Left lung (tissue), 10 donors: Measurements from ENCODE around the gene LAMA5. TPM values are rescaled to one million over a fixed set of nuclear protein-coding genes. Genes with fewer than 3 reads are reported as not detected.
A peak's percentile ranks its signal among the peaks of the same experiment; 100 is the strongest.

Source experiments
- ATAC-seq: fragments of 200-7000 bp; cut with Tn5 transposase; one replicate; pipeline ENCODE4 v1.9.1; 2020; ENCODE audit warnings: moderate library complexity
- DNase-seq, 4 donors: peaks; one replicate each; pipeline ENCODE4 v3.0.0-alpha.2; 2013 to 2020
- H3K27ac ChIP-seq, 2 donors: fragments of 200-600 bp; sonication (generic) in 1 of 2; one replicate each; pipeline versions ENCODE4 v1.5.0 to v1.8.0; 2020 to 2021
- H3K27me3 ChIP-seq, 2 donors: fragments of 200-600 bp; sonication (generic) in 1 of 2; one replicate each; pipeline versions ENCODE4 v1.5.0 to v1.8.0; 2020 to 2021
- H3K36me3 ChIP-seq, 2 donors: fragments of 200-600 bp; sonication (generic) in 1 of 2; one replicate each; pipeline versions ENCODE4 v1.5.0 to v1.8.0; 2020 to 2021
- H3K4me1 ChIP-seq, 2 donors: fragments of 200-600 bp; one replicate each; pipeline ENCODE4 v1.8.0; 2021
- H3K4me3 ChIP-seq, 2 donors: fragments of 200-600 bp; sonication (generic) in 1 of 2; one replicate each; pipeline versions ENCODE4 v1.5.0 to v1.8.0; 2020 to 2021; ENCODE audit warnings: mild to moderate bottlenecking in 1 of 2
- H3K9me3 ChIP-seq, 2 donors: fragments of 200-600 bp; sonication (generic) in 1 of 2; one replicate each; pipeline versions ENCODE4 v1.5.0 to v1.8.0; 2020 to 2021
- CTCF ChIP-seq, 2 donors: fragments of 200-600 bp; sonication (generic) in 1 of 2; IDR thresholded peaks; one replicate each; pipeline versions ENCODE4 v1.5.0 to v1.8.0; 2021; ENCODE audit warnings: antibody characterized with exemption in 2 of 2
- intact Hi-C, 2 donors: fragments of 100-400 bp; cut with DNase I; formaldehyde crosslinking; loops; one replicate each; pipeline versions ENCODE4 v1.11.2 to v1.14.2; 2022
- polyA plus RNA-seq, 6 donors: library from polyadenylated mRNA; unstranded; fragments of 120-200 nt; gene quantifications; one replicate each; pipeline ENCODE4 v1.2.1, GENCODE V29; 2013; ENCODE audit not compliant: insufficient read length in 6 of 6
- total RNA-seq, 2 donors: library from RNA; stranded (reverse); fragmentation: NEBNext Ultra II Directional; extraction: Animal tissue kit (Norgen Biotek cat#: 25700); gene quantifications; one replicate each; pipeline ENCODE4 v1.2.1, GENCODE V29; 2021
- donor health status: DM: no; HTN: yes; CAD: no.
- donor health status: DM: no; HTN: no; CAD: no.

LAMA5 gene
- total and polyA plus RNA-seq, 8 donors: 123 to 267 (median 158) TPM

DNA sequence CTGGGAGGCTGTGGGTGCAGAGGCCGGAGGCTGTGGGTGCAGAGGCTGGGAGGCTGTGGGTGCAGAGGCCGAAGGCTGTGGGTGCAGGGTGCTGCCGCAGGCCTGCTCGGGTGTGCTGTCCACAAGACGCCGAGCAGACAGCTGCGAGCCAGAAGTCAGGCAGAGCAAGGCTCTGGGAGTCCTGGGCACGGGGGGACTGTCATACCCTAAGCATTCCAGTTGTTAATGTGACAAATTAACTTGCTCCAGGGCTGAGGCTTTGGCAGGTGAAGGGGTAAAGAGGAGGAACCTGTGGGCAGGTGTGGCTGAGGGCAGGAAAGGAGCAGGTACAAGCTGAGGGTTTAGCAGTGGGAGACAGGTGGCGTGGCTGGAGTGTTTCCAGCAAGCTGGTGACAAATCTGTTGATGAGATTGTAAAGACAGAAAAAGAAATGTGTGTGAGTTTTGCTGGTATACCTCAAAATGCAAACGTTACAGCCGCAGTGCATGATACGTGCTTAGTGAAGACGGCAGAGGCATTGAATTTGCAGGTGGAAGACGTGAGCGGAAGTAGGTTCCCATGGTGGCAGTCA, 78.5 kb downstream of the LAMA5 start:
- no peak for TF ChIP-seq CTCF (IDR thresholded peaks at IDR 0.05)
- Histone ChIP-seq H3K4me1 (no peaks in the 10 kb centered on the region), H3K27ac (no peak overlapping the region), H3K36me3 (peaks cover 0 to 95% of the 10 kb centered on the region in 2 donors), H3K4me3 (no peak overlapping the region), H3K27me3 (no peaks in the 10 kb centered on the region), H3K9me3 (no peaks in the 10 kb centered on the region)
- ATAC-seq: no peak
- DNase-seq: no peak
- intact Hi-C loops: no loop called here

DNA sequence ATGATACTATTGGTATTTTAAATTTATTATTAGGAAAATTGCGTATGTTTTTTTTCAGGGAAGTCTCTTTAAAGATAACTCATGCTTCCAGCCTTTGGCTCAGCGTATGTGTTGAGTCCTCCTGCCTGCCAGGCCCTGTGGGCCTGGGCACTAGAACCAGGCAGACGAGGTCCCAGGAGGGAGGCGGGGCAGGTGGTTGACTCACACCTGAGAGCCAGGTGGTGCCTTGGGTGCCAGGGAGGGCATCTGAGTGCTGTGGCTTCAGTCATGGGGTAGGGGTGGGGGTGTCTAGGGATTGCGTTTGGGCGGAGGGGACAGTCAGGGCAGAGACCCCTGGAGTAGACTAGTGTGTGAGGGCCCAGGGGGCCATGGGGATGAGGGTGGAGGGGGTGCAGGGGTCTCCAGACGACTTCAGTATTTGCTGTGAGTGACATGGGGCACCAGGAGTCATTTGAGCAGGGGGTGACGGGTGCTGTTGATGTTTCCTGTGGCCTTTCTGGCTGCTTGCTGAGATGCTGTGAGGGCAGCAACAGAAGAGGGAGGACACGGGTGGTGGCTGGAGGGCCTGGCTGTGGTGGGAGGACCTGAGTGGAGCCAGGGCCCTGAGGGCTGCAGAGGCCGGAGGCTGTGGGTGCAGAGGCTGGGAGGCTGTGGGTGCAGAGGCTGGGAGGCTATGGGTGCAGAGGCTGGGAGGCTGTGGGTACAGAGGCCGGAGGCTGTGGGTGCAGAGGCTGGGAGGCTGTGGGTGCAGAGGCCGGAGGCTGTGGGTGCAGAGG, 79.2 kb downstream of the LAMA5 start:
- no peaks in the 10 kb centered on the region for H3K9me3 ChIP-seq
- H3K4me1 ChIP-seq: no peaks in the 10 kb centered on the region
- H3K4me3 ChIP-seq: no peak overlapping the region
- intact Hi-C loops: no loop called here
- H3K27me3 ChIP-seq: no peaks in the 10 kb centered on the region
- DNase-seq: no peak
- peak; percentile 21 for ATAC-seq
- peaks cover 0 to 95% of the 10 kb centered on the region in 2 donors for H3K36me3 ChIP-seq
- H3K27ac ChIP-seq: no peak overlapping the region
- TF ChIP-seq CTCF (IDR thresholded peaks at IDR 0.05): no peak

GRCh38 chr20:62287129-62287528, 80.0 kb downstream of the LAMA5 start:
- peaks cover 0 to 95% of the 10 kb centered on the region in 2 donors for H3K36me3 ChIP-seq

DNA sequence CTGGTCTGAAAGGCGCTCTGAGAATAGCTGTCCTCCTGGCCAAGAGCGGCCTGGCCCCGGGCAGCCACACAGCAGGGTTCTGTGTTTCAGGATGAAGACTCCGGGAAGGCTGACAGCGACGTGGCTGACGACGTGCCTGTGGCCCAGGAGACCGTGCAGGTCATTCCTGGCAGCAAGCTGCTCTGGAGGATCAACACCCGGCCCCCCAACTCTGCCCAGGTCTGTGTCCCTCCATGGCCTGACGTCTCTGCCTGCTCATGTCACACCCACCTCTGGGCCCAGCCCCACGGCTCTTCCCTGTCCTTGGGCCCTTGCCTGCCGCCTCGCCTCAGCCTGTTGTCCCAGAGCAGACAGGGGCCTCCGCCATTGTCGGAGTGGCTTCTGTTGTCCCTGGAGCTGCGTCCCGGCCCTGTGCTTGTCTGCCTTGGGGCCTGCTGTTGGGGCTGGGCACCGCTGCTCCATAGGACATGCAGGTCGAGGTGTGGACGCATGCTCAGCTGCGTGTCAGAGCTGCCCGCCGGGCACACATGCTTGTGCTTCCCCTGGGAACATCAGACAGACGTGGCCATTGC, 80.5 kb downstream of the LAMA5 start:
- no peaks in the 10 kb centered on the region for H3K27me3 ChIP-seq
- intact Hi-C loops: no loop called here
- TF ChIP-seq CTCF (IDR thresholded peaks at IDR 0.05): no peak
- DNase-seq (no peak), ATAC-seq (no peak)
- no peaks in the 10 kb centered on the region for H3K9me3 ChIP-seq
- peak overlapping the region in 1 of 2 donors; percentile 18 for H3K27ac ChIP-seq
- peaks cover 0 to 95% of the 10 kb centered on the region in 2 donors for H3K36me3 ChIP-seq
- no peaks in the 10 kb centered on the region for H3K4me1 ChIP-seq
- no peak overlapping the region for H3K4me3 ChIP-seq

More at GRCh38 chr20:62287129-62287528, 80.0 kb downstream of the LAMA5 start:
- Histone ChIP-seq H3K4me3 (no peak overlapping the region), H3K27me3 (no peaks in the 10 kb centered on the region), H3K27ac (no peak overlapping the region), H3K9me3 (no peaks in the 10 kb centered on the region), H3K4me1 (no peaks in the 10 kb centered on the region)
- no peak for DNase-seq
- TF ChIP-seq CTCF (IDR thresholded peaks at IDR 0.05): no peak
- no peak for ATAC-seq
- intact Hi-C loops: no loop called here

DNA sequence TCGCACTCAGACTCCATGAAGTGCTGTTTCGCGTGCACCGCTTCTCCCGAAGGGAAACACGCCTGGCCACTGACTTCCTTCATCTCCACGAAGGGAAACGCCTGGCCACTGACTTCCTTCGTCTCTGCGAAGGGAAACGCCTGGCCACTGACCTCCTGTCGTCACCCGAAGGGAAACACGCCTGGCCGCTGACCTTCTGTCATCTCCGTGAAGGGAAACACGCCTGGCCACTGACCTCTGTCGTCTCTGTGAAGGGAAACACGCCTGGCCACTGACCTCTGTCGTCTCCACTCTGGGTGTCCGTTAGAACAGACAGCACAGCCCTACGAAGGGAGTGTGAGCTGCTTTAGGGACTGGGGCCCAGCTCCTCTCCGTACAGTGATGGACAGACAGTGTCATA, 81.4 kb downstream of the LAMA5 start:
- ATAC-seq (peak; percentile 18), DNase-seq (peak in 1 of 4 donors; percentile 47)
- H3K9me3 ChIP-seq: no peaks in the 10 kb centered on the region
- intact Hi-C loops: no loop called here
- H3K27ac ChIP-seq: no peak overlapping the region
- H3K36me3 ChIP-seq: peaks cover 0 to 95% of the 10 kb centered on the region in 2 donors
- H3K4me1 ChIP-seq: no peaks in the 10 kb centered on the region
- H3K27me3 ChIP-seq: no peaks in the 10 kb centered on the region
- TF ChIP-seq CTCF (IDR thresholded peaks at IDR 0.05): no peak
- no peak overlapping the region for H3K4me3 ChIP-seq
